Measurements from ENCODE around the gene RNF111.
"Not testable (repeated sequence)": the region's sequence is repeated elsewhere in the genome, so short reads cannot be mapped to it uniquely, and the experiment has no call there.

The RNF111 gene

GRCh38 chr15:59000251-59000650 lies 12.8 kb downstream of the RNF111 start:
- not testable (repeated sequence) for DNase-seq (ENCODE audit: low read depth)

GRCh38 chr15:59001946-59002345 lies 14.5 kb downstream of the RNF111 start:
- no peak for DNase-seq (ENCODE audit: low read depth)

GRCh38 chr15:59002418-59002859 lies 15.0 kb downstream of the RNF111 start:
- DNase-seq (ENCODE audit: low read depth): no peak

GRCh38 chr15:59005579-59005978 lies 18.1 kb downstream of the RNF111 start:
- no peak for DNase-seq (ENCODE audit: low read depth)

- DNase-seq (ENCODE audit: low read depth): no peak
Measured at GRCh38 chr15:59008086-59008485, 20.6 kb downstream of the RNF111 start.

GRCh38 chr15:59011262-59011952 lies 23.9 kb downstream of the RNF111 start:
- no peak for DNase-seq (ENCODE audit: low read depth)

- no peak for DNase-seq (ENCODE audit: low read depth)
Measured at GRCh38 chr15:59013246-59013873, 25.9 kb downstream of the RNF111 start.

GRCh38 chr15:59014068-59014467 lies 26.6 kb downstream of the RNF111 start:
- DNase-seq (ENCODE audit: low read depth): no peak

- DNase-seq (ENCODE audit: low read depth): no peak
Measured at GRCh38 chr15:59017449-59017848, 30.0 kb downstream of the RNF111 start.

- no peak for DNase-seq (ENCODE audit: low read depth)
Measured at GRCh38 chr15:59018833-59019232, 31.4 kb downstream of the RNF111 start.

- no peak for DNase-seq (ENCODE audit: low read depth)
Measured at GRCh38 chr15:59020322-59020721, 32.9 kb downstream of the RNF111 start.

- DNase-seq (ENCODE audit: low read depth): no peak
Measured at GRCh38 chr15:59022188-59022587, 34.7 kb downstream of the RNF111 start.

- DNase-seq (ENCODE audit: low read depth): no peak
Measured at GRCh38 chr15:59026207-59026606, 38.7 kb downstream of the RNF111 start.

GRCh38 chr15:59028387-59028955 lies 41.0 kb downstream of the RNF111 start:
- no peak for DNase-seq (ENCODE audit: low read depth)

- DNase-seq (ENCODE audit: low read depth): no peak
Measured at GRCh38 chr15:59029554-59029953, 42.1 kb downstream of the RNF111 start.

GRCh38 chr15:59035201-59035600 lies 47.7 kb downstream of the RNF111 start:
- no peak for DNase-seq (ENCODE audit: low read depth)

GRCh38 chr15:59039225-59039624 lies 51.8 kb downstream of the RNF111 start:
- DNase-seq (ENCODE audit: low read depth): no peak

GRCh38 chr15:59042041-59042440 lies 54.6 kb downstream of the RNF111 start:
- no peak for DNase-seq (ENCODE audit: low read depth)

- DNase-seq (ENCODE audit: low read depth): no peak
Measured at GRCh38 chr15:59048897-59049296, 61.4 kb downstream of the RNF111 start.

- no peak for DNase-seq (ENCODE audit: low read depth)
Measured at GRCh38 chr15:59051873-59052861, 64.7 kb downstream of the RNF111 start.

- DNase-seq (ENCODE audit: low read depth): no peak
Measured at GRCh38 chr15:59052915-59053407, 65.5 kb downstream of the RNF111 start.

- no peak for DNase-seq (ENCODE audit: low read depth)
Measured at GRCh38 chr15:59053482-59053881, 66.0 kb downstream of the RNF111 start.
